GM23338 (cell line): ENCODE results near the gene RPP25.
"Not testable (repeated sequence)": the region's sequence is repeated elsewhere in the genome, so short reads cannot be mapped to it uniquely, and the experiment has no call there.

ENCODE experiments used
- CREB1 ChIP-seq: fragments of 250-450 bp; sonication (Bioruptor Pico); IDR thresholded peaks from 2 replicates; pipeline ENCODE4 v1.5.0; 2020; ENCODE audit warnings: low read depth, mild to moderate bottlenecking, moderate library complexity
- EZH2 ChIP-seq: fragments of 200-600 bp; sonication (generic); IDR thresholded peaks from one replicate; pipeline ENCODE4 v1.8.0; 2017; ENCODE audit warnings: antibody characterized with exemption, mild to moderate bottlenecking, low read depth; ENCODE audit not compliant: unreplicated experiment
- EZH2phosphoT487 ChIP-seq: fragments of 200-600 bp; sonication (generic); IDR thresholded peaks from one replicate; pipeline ENCODE4 v1.8.1; 2018; ENCODE audit warnings: antibody characterized with exemption; ENCODE audit not compliant: unreplicated experiment
- JUNB ChIP-seq: IDR thresholded peaks from one replicate; pipeline ENCODE4 v1.6.1; 2016; ENCODE audit warnings: antibody characterized with exemption; ENCODE audit not compliant: unreplicated experiment
- NANOG ChIP-seq: IDR thresholded peaks from 2 replicates; pipeline ENCODE4 v1.6.1; 2016; ENCODE audit warnings: antibody characterized with exemption, borderline replicate concordance
- POLR2AphosphoS5 ChIP-seq: IDR thresholded peaks from 2 replicates; pipeline ENCODE4 v1.6.1; 2016; ENCODE audit warnings: antibody characterized with exemption, low read depth
- STAT1 ChIP-seq: IDR thresholded peaks from one replicate; pipeline ENCODE4 v1.6.1; 2016; ENCODE audit warnings: antibody characterized with exemption; ENCODE audit not compliant: unreplicated experiment
- ZNF114 ChIP-seq: fragments of 250-450 bp; sonication (Bioruptor Pico); IDR thresholded peaks from 2 replicates; pipeline ENCODE4 v1.5.0; 2020; ENCODE audit warnings: mild to moderate bottlenecking, moderate library complexity
- ZNF331 ChIP-seq: fragments of 250-450 bp; sonication (Bioruptor Pico); IDR thresholded peaks from 2 replicates; pipeline ENCODE4 v1.5.0; 2020; ENCODE audit warnings: low read depth, mild to moderate bottlenecking, moderate library complexity
- TF ChIP-seq, protein P1 (sequence below): fragments of 250-450 bp; sonication (Bioruptor Pico); IDR thresholded peaks from 2 replicates; pipeline ENCODE4 v1.5.0; 2020; ENCODE audit warnings: mild to moderate bottlenecking, moderate library complexity
- TF ChIP-seq, protein P2 (sequence below), 2 experiments: fragments of 200-600 bp in 1 of 2; sonication (generic) in 1 of 2; conservative IDR thresholded peaks; 2 replicates each; pipeline versions ENCODE4 v1.5.1 to v1.6.1; 2016 to 2017; ENCODE audit warnings: antibody characterized with exemption in 2 of 2, low read depth in 2 of 2, mild to moderate bottlenecking in 2 of 2, moderate library complexity in 1 of 2
- TF ChIP-seq, protein P3 (sequence below): IDR thresholded peaks from one replicate; pipeline ENCODE4 v1.6.1; 2018; ENCODE audit warnings: antibody characterized with exemption; ENCODE audit not compliant: unreplicated experiment
- TF ChIP-seq, protein P4 (sequence below): IDR thresholded peaks from 2 replicates; pipeline ENCODE4 v1.6.1; 2016; ENCODE audit warnings: antibody characterized with exemption

DNA sequence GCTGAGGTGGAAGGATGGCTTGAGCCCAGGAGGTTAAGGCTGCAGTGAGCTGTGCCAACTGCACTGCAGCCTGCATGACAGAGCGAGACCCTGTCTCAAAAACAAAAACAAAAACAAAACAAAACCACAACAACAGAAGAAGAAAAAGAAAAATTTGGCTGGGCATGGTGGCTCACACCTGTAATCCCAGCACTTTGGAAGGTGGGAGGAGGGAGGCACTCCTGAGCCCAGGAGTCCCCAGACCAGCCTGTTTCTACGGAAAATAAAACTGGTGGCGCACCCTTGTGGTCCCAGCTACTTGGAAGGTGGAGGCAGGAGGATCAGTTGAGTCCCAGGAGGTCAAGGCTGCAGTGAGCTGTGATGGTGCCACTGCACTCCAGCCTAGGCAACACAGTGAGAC is 21.4 kb downstream of the RPP25 start:
- TF ChIP-seq, protein P1, sequence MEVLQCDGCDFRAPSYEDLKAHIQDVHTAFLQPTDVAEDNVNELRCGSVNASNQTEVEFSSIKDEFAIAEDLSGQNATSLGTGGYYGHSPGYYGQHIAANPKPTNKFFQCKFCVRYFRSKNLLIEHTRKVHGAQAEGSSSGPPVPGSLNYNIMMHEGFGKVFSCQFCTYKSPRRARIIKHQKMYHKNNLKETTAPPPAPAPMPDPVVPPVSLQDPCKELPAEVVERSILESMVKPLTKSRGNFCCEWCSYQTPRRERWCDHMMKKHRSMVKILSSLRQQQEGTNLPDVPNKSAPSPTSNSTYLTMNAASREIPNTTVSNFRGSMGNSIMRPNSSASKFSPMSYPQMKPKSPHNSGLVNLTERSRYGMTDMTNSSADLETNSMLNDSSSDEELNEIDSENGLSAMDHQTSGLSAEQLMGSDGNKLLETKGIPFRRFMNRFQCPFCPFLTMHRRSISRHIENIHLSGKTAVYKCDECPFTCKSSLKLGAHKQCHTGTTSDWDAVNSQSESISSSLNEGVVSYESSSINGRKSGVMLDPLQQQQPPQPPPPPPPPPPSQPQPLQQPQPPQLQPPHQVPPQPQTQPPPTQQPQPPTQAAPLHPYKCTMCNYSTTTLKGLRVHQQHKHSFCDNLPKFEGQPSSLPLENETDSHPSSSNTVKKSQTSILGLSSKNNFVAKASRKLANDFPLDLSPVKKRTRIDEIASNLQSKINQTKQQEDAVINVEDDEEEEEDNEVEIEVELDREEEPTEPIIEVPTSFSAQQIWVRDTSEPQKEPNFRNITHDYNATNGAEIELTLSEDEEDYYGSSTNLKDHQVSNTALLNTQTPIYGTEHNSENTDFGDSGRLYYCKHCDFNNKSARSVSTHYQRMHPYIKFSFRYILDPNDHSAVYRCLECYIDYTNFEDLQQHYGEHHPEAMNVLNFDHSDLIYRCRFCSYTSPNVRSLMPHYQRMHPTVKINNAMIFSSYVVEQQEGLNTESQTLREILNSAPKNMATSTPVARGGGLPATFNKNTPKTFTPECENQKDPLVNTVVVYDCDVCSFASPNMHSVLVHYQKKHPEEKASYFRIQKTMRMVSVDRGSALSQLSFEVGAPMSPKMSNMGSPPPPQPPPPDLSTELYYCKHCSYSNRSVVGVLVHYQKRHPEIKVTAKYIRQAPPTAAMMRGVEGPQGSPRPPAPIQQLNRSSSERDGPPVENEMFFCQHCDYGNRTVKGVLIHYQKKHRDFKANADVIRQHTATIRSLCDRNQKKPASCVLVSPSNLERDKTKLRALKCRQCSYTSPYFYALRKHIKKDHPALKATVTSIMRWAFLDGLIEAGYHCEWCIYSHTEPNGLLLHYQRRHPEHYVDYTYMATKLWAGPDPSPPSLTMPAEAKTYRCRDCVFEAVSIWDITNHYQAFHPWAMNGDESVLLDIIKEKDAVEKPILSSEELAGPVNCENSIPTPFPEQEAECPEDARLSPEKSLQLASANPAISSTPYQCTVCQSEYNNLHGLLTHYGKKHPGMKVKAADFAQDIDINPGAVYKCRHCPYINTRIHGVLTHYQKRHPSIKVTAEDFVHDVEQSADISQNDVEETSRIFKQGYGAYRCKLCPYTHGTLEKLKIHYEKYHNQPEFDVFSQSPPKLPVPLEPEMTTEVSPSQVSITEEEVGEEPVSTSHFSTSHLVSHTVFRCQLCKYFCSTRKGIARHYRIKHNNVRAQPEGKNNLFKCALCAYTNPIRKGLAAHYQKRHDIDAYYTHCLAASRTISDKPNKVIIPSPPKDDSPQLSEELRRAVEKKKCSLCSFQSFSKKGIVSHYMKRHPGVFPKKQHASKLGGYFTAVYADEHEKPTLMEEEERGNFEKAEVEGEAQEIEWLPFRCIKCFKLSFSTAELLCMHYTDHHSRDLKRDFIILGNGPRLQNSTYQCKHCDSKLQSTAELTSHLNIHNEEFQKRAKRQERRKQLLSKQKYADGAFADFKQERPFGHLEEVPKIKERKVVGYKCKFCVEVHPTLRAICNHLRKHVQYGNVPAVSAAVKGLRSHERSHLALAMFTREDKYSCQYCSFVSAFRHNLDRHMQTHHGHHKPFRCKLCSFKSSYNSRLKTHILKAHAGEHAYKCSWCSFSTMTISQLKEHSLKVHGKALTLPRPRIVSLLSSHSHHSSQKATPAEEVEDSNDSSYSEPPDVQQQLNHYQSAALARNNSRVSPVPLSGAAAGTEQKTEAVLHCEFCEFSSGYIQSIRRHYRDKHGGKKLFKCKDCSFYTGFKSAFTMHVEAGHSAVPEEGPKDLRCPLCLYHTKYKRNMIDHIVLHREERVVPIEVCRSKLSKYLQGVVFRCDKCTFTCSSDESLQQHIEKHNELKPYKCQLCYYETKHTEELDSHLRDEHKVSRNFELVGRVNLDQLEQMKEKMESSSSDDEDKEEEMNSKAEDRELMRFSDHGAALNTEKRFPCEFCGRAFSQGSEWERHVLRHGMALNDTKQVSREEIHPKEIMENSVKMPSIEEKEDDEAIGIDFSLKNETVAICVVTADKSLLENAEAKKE (CRISPR knock-in tag) = not testable (repeated sequence)
- TF ChIP-seq, protein P2, sequence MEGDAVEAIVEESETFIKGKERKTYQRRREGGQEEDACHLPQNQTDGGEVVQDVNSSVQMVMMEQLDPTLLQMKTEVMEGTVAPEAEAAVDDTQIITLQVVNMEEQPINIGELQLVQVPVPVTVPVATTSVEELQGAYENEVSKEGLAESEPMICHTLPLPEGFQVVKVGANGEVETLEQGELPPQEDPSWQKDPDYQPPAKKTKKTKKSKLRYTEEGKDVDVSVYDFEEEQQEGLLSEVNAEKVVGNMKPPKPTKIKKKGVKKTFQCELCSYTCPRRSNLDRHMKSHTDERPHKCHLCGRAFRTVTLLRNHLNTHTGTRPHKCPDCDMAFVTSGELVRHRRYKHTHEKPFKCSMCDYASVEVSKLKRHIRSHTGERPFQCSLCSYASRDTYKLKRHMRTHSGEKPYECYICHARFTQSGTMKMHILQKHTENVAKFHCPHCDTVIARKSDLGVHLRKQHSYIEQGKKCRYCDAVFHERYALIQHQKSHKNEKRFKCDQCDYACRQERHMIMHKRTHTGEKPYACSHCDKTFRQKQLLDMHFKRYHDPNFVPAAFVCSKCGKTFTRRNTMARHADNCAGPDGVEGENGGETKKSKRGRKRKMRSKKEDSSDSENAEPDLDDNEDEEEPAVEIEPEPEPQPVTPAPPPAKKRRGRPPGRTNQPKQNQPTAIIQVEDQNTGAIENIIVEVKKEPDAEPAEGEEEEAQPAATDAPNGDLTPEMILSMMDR (conservative IDR thresholded peaks at IDR 0.05; ENCODE audit: low read depth in 2 of 2) = peak; percentile 39 to 67
- TF ChIP-seq EZH2; POLR2AphosphoS5; JUNB; EZH2phosphoT487; ZNF114 (CRISPR knock-in tag); NANOG; CREB1 (CRISPR knock-in tag); ZNF331 (CRISPR knock-in tag); STAT1: not testable (repeated sequence)
- TF ChIP-seq, protein P3, sequence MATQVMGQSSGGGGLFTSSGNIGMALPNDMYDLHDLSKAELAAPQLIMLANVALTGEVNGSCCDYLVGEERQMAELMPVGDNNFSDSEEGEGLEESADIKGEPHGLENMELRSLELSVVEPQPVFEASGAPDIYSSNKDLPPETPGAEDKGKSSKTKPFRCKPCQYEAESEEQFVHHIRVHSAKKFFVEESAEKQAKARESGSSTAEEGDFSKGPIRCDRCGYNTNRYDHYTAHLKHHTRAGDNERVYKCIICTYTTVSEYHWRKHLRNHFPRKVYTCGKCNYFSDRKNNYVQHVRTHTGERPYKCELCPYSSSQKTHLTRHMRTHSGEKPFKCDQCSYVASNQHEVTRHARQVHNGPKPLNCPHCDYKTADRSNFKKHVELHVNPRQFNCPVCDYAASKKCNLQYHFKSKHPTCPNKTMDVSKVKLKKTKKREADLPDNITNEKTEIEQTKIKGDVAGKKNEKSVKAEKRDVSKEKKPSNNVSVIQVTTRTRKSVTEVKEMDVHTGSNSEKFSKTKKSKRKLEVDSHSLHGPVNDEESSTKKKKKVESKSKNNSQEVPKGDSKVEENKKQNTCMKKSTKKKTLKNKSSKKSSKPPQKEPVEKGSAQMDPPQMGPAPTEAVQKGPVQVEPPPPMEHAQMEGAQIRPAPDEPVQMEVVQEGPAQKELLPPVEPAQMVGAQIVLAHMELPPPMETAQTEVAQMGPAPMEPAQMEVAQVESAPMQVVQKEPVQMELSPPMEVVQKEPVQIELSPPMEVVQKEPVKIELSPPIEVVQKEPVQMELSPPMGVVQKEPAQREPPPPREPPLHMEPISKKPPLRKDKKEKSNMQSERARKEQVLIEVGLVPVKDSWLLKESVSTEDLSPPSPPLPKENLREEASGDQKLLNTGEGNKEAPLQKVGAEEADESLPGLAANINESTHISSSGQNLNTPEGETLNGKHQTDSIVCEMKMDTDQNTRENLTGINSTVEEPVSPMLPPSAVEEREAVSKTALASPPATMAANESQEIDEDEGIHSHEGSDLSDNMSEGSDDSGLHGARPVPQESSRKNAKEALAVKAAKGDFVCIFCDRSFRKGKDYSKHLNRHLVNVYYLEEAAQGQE = not testable (repeated sequence)
- TF ChIP-seq, protein P4, sequence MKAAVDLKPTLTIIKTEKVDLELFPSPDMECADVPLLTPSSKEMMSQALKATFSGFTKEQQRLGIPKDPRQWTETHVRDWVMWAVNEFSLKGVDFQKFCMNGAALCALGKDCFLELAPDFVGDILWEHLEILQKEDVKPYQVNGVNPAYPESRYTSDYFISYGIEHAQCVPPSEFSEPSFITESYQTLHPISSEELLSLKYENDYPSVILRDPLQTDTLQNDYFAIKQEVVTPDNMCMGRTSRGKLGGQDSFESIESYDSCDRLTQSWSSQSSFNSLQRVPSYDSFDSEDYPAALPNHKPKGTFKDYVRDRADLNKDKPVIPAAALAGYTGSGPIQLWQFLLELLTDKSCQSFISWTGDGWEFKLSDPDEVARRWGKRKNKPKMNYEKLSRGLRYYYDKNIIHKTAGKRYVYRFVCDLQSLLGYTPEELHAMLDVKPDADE = not testable (repeated sequence)
